ENCODE measurements around the gene ITGA6. TPM values are rescaled to one million over a fixed set of nuclear protein-coding genes. Genes with fewer than 3 reads are reported as not detected.

The ITGA6 gene
- total RNA-seq, 1 experiment from 2014 or later = 93.1 TPM

DNA sequence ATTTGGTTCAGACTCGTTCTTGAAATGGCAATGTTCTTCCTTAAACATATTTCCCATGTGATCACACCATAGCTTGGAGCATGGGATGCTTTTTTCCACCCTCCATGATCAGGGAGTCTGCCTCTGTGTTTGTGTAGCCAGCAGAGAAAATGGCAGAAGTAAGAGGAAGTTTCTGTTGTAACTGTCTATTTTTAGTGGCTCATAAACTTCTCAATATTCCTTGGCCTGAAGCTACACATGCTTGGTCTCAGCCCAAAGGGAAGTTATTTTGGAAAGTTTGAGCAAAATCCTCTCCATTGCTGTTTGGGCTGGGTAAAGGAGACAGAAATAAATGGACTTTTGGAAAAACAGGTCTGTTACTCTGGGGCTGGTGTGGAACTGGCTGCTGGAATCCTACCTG is 33.4 kb upstream of the ITGA6 start:
- ChIA-PET CTCF (no interaction called here), POLR2A (no interaction called here), RAD21 (ENCODE audit: low non-redundant PET in 1 of 2, low total read pairs in 2 of 2, uncharacterized antibody in 2 of 2, unreplicated experiment in 2 of 2) (no interaction called here)
- Histone ChIP-seq H3K4me1 (ENCODE audit: control insufficient read depth in 1 of 2, insufficient read depth in 2 of 2, low read length in 2 of 2) (no peaks in the 10 kb centered on the region), H3K4me3 (replicated peaks in 1 of 2; ENCODE audit: low read depth in 1 of 2, low read length in 2 of 2) (no peak overlapping the region), H3K4me2 (ENCODE audit: low read length) (no peak overlapping the region), H3K9me3 (ENCODE audit: control insufficient read depth in 1 of 2, insufficient read depth in 1 of 2, low read depth in 1 of 2, low read length in 2 of 2) (no peaks in the 10 kb centered on the region; a peak in 1 of 4 replicates), H3K27ac (ENCODE audit: low read depth, low read length) (no peak overlapping the region), H3K79me2 (ENCODE audit: insufficient read depth, low read length) (no peaks in the 10 kb centered on the region), H3K9ac (ENCODE audit: low read length) (no peak overlapping the region), H4K20me1 (ENCODE audit: insufficient read depth) (no peaks in the 10 kb centered on the region), H3K36me3 (ENCODE audit: control insufficient read depth in 1 of 2, insufficient read depth in 2 of 2, low read length in 2 of 2) (no peaks in the 10 kb centered on the region), H3K27me3 (ENCODE audit: insufficient read depth, low read length) (no peaks in the 10 kb centered on the region), H2AFZ (ENCODE audit: low read depth, low read length, poor library complexity, severe bottlenecking) (no peak overlapping the region), H3K9me2 (ENCODE audit: insufficient read depth) (no peaks in the 10 kb centered on the region)
- no peak for ATAC-seq
- no peak for DNase-seq (ENCODE audit: low read depth, low spot score)
- intact Hi-C loops (cut with micrococcal nuclease) = no loop called here
- BruUV-seq (replicated peaks) = no TSS peak
- TF ChIP-seq ZFX (IDR thresholded peaks at IDR 0.05) = no peak
- TF ChIP-seq JUND (IDR thresholded peaks at IDR 0.05) = no peak
- TF ChIP-seq, protein P1, sequence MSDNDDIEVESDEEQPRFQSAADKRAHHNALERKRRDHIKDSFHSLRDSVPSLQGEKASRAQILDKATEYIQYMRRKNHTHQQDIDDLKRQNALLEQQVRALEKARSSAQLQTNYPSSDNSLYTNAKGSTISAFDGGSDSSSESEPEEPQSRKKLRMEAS (IDR thresholded peaks at IDR 0.05) = no peak
- no peak for TF ChIP-seq RAD21 (IDR thresholded peaks at IDR 0.05; ENCODE audit: low read depth)

DNA sequence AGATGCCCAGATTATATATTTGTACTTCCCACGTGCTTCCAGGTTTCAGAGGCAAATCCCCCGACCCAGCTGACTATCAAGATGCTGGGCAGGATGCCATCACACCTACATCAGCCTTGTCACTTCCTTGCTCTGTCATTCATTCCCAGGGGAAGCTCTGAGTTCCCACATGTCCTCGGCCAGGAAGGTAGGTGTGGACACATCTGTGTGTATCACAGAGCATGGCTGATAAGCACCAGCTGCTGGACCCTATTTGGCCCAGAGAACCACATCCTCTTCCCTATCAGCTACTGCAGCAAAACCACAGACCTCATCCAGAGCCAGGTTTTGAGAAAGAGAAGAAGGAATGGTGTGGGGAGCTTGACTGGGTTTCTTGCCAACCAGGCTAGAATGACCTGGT is 31.9 kb upstream of the ITGA6 start:
- TF ChIP-seq POLR2AphosphoS5 (IDR thresholded peaks at IDR 0.05; ENCODE audit: low read depth, low read length) = no peak
- TF ChIP-seq POLR2A (IDR thresholded peaks at IDR 0.05; ENCODE audit: borderline replicate concordance, extremely low read depth, insufficient read depth, insufficient read length) = no peak
- TF ChIP-seq SRF (IDR thresholded peaks at IDR 0.05; ENCODE audit: low read depth) = no peak
- no peak for TF ChIP-seq RAD21 (IDR thresholded peaks at IDR 0.05; ENCODE audit: low read depth)
- ChIA-PET RAD21 (ENCODE audit: low non-redundant PET in 1 of 2, low total read pairs in 2 of 2, uncharacterized antibody in 2 of 2, unreplicated experiment in 2 of 2) (no interaction called here), POLR2A (no interaction called here), CTCF (no interaction called here)
- DNase-seq (ENCODE audit: low read depth, low spot score) = no peak
- no peak overlapping the region for H2AFZ ChIP-seq (ENCODE audit: low read depth, low read length, poor library complexity, severe bottlenecking)
- intact Hi-C loops (cut with micrococcal nuclease) = no loop called here
- H3K27ac ChIP-seq (ENCODE audit: low read depth, low read length) = no peak overlapping the region
- no peak overlapping the region for H3K4me2 ChIP-seq (ENCODE audit: low read length)
- H3K4me1 ChIP-seq (ENCODE audit: control insufficient read depth in 1 of 2, insufficient read depth in 2 of 2, low read length in 2 of 2) = no peaks in the 10 kb centered on the region
- H3K9me2 ChIP-seq (ENCODE audit: insufficient read depth) = no peaks in the 10 kb centered on the region
- H3K9ac ChIP-seq (ENCODE audit: low read length) = no peak overlapping the region
- no peak overlapping the region for H3K4me3 ChIP-seq (replicated peaks in 1 of 2; ENCODE audit: low read depth in 1 of 2, low read length in 2 of 2)
- H3K79me2 ChIP-seq (ENCODE audit: insufficient read depth, low read length) = no peaks in the 10 kb centered on the region
- ATAC-seq = no peak
- no peaks in the 10 kb centered on the region for H3K27me3 ChIP-seq (ENCODE audit: insufficient read depth, low read length)
- H4K20me1 ChIP-seq (ENCODE audit: insufficient read depth) = no peaks in the 10 kb centered on the region
- H3K9me3 ChIP-seq (ENCODE audit: control insufficient read depth in 1 of 2, insufficient read depth in 1 of 2, low read depth in 1 of 2, low read length in 2 of 2) = no peaks in the 10 kb centered on the region
- BruUV-seq (replicated peaks) = no TSS peak
- no peaks in the 10 kb centered on the region for H3K36me3 ChIP-seq (ENCODE audit: control insufficient read depth in 1 of 2, insufficient read depth in 2 of 2, low read length in 2 of 2)

Data from HCT116 (cell line).